A549 treated with dexamethasone at 1 μM for 4 hours (cell line): Measurements from ENCODE around the gene PPTC7. TPM values are rescaled to one million over a fixed set of nuclear protein-coding genes. Genes with fewer than 3 reads are reported as not detected.

Source experiments
- total RNA-seq: library from RNA; stranded (reverse); fragments of 200-300 nt; extraction: Qiagen RNA extraction; gene quantifications from 5 replicates; pipeline ENCODE4 v1.2.3, GENCODE V29; 2022

The PPTC7 gene, protein sequence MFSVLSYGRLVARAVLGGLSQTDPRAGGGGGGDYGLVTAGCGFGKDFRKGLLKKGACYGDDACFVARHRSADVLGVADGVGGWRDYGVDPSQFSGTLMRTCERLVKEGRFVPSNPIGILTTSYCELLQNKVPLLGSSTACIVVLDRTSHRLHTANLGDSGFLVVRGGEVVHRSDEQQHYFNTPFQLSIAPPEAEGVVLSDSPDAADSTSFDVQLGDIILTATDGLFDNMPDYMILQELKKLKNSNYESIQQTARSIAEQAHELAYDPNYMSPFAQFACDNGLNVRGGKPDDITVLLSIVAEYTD
- 26.4 to 38.1 TPM (median 32.2 TPM) in 5 replicates for total RNA-seq

DNA sequence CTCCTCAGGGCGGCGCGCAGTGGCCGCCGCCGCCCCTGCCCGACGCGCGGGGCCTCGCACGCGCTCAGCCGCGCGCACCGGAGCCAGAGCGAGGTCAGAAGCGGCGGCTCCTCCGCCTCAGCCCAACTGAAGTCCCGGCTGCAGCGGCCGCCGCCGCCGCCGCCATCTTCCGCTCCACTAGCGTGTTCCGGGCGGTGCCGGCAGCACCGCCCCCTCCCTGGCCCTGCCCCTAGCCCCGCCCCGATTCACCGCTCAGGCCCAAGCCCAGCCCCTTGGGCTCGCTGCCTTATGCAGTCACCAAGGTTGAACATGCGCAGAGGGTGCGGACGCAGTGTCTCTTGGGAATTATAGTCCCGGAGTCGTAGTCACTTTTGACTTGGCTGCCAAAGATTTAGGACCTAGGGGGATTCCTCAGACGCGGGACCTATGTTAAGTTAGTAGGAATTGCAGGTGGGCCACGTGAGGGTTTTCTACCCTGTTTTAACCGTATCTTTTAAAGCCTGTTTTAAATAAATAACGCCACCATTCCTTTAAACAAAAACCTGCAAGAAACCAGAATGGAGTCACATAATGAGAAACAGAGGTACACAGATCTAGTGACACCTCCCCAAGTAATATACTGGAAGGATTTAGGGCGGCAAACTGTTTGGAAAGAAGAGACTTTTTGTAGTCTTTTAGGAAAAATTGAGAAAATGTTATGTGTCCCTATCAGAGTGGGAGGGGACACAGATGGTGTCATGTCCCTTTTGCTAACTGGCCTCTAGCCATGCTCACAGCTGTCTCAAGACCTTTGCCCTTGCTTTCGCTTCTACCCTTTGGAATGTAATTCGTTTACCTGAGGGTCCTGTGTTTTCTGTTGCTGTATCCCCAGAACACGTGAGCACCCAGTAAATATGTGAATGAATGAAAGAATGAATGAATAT lies at the start of gene PPTC7:
Gene PPTC7, minus strand, starts transcription at position 182 of the 923 bp plus-strand sequence. CDS start 287 bp downstream, outside the sequence.

DNA sequence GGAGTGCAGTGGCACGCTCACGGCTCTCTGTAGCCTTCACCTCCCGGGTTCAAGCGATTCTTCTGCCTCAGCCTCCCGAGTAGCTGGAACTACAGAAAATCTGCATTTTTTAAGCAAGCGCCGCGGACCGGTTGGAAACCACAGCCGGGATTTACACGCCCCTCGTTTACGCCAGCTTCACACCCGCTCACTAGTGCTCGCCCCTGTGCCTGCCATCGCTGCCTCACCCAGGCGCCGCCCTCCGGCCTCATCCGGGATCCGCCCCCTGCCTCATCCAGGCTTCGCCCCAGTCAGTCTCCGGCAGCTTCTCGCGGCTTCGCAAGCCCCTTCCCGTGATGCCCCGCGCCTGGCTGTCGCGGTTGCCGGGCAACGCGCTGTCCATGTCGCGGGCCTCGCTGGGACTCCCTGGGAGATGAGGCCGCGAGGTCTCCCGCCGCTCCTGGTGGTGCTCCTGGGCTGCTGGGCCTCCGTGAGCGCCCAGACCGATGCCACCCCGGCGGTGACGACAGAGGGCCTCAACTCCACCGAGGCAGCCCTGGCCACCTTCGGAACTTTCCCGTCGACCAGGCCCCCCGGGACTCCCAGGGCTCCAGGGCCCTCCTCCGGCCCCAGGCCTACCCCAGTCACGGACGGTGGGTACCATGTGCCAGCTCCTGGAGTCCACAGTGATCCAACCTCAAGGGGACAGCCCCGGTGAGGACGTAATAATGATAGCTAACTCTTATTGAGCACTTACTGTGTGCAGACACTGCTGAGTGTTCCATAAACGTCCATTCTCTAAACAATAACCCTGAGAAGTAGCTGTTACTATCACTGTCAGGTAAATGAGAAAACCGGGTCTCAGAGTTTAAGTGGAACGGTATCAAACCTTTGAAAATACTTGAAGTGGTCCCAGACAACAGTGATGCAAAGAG lies 30.9 kb upstream of the PPTC7 start, which contains the start of gene TCTN1:
Gene TCTN1, plus strand, starts transcription at position 359 of the 914 bp plus-strand sequence. Its CDS starts 54 bp downstream, at position 413.

DNA sequence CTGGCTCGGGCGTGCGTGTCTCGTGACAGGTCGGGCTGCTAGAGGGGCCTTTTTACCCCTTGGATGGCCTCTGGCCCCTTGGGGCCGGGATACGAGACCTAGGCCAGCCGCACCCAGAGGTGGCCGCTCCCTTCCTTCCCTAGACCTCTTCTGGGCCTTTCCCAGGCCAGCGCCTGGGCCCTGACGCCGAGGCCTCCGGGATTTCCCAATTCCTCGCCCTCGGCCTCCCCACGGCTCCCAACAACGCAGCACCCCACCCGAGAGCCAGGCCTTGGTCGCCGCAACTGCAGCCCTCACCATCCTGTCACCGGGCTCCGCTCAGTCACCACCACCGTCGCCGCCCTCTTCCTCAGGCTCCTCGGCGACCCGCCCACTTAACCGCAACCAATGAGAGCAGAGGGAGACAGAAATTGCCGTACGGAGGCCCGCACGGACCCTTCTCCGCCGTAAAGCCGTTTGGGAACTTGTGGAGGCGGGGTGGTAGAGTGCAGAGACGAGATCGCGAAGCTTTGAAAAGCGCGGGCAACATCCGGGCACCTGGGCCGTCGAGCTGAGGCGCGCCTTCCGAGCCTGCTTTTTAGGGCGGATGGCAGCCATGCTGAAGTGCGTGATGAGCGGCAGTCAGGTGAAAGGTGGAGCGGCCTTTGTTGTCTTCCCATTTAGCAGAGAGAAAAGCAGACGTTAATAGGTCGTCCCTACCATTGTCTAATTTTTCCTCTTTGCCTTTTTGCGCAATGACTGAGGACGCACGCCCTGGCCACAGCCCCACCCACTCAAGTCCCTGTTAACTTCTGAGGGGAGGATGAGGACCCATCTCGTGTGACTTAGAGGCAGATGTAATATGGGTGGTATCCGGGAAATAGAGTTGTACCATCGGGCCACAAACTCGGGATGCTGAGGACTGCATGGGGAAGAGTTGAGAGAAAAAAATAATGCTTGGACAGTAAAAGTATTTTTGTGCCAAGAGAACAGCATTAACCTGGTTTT lies 81.1 kb downstream of the PPTC7 start, which contains the start of the genes RAD9B and VPS29:
Gene RAD9B, plus strand, starts transcription at position 580 of the 987 bp plus-strand sequence. Its CDS starts 7 bp downstream, at position 587.
Gene VPS29, minus strand, starts transcription at position 360 of the 987 bp plus-strand sequence. Its CDS starts 60 bp downstream, at position 300.

Other genes starting within 250 kb of the PPTC7 start
- gene ANAPC7, start 179.6 kb downstream of the PPTC7 start, total RNA-seq: 47.0 to 60.7 TPM (median 57.1 TPM) in 5 replicates
- 439 to 870 TPM (median 445 TPM) in 5 replicates for gene ARPC3, start 133.0 kb downstream of the PPTC7 start, total RNA-seq
- 27.9 to 35.0 TPM (median 33.3 TPM) in 5 replicates for gene GPN3, start 115.1 kb downstream of the PPTC7 start, total RNA-seq
- 17.0 to 20.2 TPM (median 18.4 TPM) in 5 replicates for gene FAM216A, start 114.5 kb downstream of the PPTC7 start, total RNA-seq
- 146 to 158 TPM (median 148 TPM) in 5 replicates for gene VPS29, start 81.2 kb downstream of the PPTC7 start, total RNA-seq
- 0.19 to 0.30 TPM (median 0.23 TPM) in 5 replicates for gene RAD9B, start 81.0 kb downstream of the PPTC7 start, total RNA-seq
- gene TCTN1, start 30.8 kb upstream of the PPTC7 start, total RNA-seq: 27.8 to 34.8 TPM (median 32.9 TPM) in 5 replicates
- 0.45 to 0.83 TPM (median 0.62 TPM) in 5 replicates for gene HVCN1, start 105.8 kb upstream of the PPTC7 start, total RNA-seq
- 129 to 188 TPM (median 167 TPM) in 5 replicates for gene PPP1CC, start 159.6 kb upstream of the PPTC7 start, total RNA-seq